K562 (cell line): ENCODE data around the gene MPC2. TPM values are rescaled to one million over a fixed set of nuclear protein-coding genes. Genes with fewer than 3 reads are reported as not detected.
"Not testable (repeated sequence)": the region's sequence is repeated elsewhere in the genome, so short reads cannot be mapped to it uniquely, and the experiment has no call there.

Source experiments
- ATAC-seq: fragments of 200-7000 bp; cut with Tn5 transposase; 3 replicates; pipeline ENCODE4 v1.9.1; 2020; ENCODE audit warnings: moderate library complexity
- BruUV-seq: library from RNA; stranded (reverse); fragments of 400-500 nt; replicated peaks from 2 replicates; lab custom pipeline; 2021; lab: Mats Ljungman, UMichigan
- CTCF ChIA-PET: fragments of 300-600 bp; formaldehyde crosslinking; extraction: SDS; loops from one replicate; lab custom pipeline; 2021; ENCODE audit warnings: low intra/inter-chr PET ratio; lab: Yijun Ruan, JAX
- POLR2A ChIA-PET: fragments of 300-600, 350-650 bp; sonication (Branson Sonifier 250); formaldehyde crosslinking; extraction: SDS; loops from one replicate; lab custom pipeline; 2021; ENCODE audit warnings: antibody characterized with exemption, inconsistent platforms; lab: Yijun Ruan, JAX
- DNase-seq, 4 experiments: peaks; one replicate each; pipeline versions ENCODE4 v3.0.0 to v3.0.0-alpha.2; 2011 to 2018; ENCODE audit warnings: low spot score in 3 of 4, mixed read lengths in 3 of 4; ENCODE audit errors: extremely low read depth in 1 of 4
- FAIRE-seq: peaks from 2 replicates; lab custom pipeline; 2011; peaks lifted over from hg19 to GRCh38; lab: Jason Lieb, UNC
- H2AFZ ChIP-seq: 2 replicates; pipeline ENCODE4 v1.6.0; 2011; ENCODE audit warnings: low read depth, low read length, control low read depth, inconsistent platforms
- H3K27ac ChIP-seq: fragments of 200-600 bp; 3 replicates; pipeline ENCODE4 v1.8.0; 2011; ENCODE audit warnings: low read depth, mild to moderate bottlenecking, control low read depth, inconsistent platforms, low read length, moderate library complexity, mixed read lengths; ENCODE audit errors: extremely low read depth
- H3K27me3 ChIP-seq, 2 experiments: fragments of 300-600 bp in 1 of 2; 2 replicates in 1 of 2; 3 replicates in 1 of 2; pipeline versions ENCODE4 v1.6.0 to v1.8.0; 2011; ENCODE audit warnings: inconsistent platforms in 2 of 2, low read length in 2 of 2, mild to moderate bottlenecking in 1 of 2, mixed read lengths in 1 of 2, moderate library complexity in 1 of 2; ENCODE audit not compliant: control insufficient read depth in 2 of 2, insufficient read depth in 2 of 2
- H3K36me3 ChIP-seq: fragments of 300-600 bp; 3 replicates; pipeline ENCODE4 v1.8.0; 2011; ENCODE audit warnings: mild to moderate bottlenecking, low read length, inconsistent platforms; ENCODE audit not compliant: control insufficient read depth, insufficient read depth
- H3K4me1 ChIP-seq, 2 experiments: fragments of 200-600 bp in 1 of 2; replicated peaks in 1 of 2; 2 replicates in 1 of 2; 3 replicates in 1 of 2; pipeline versions ENCODE4 v1.5.1 to v1.8.0; 2011; ENCODE audit warnings: inconsistent platforms in 2 of 2, low read length in 2 of 2, mild to moderate bottlenecking in 1 of 2, mixed read lengths in 1 of 2, moderate library complexity in 1 of 2; ENCODE audit not compliant: control insufficient read depth in 2 of 2, insufficient read depth in 2 of 2
- H3K4me2 ChIP-seq: 2 replicates; pipeline ENCODE4 v1.6.1; 2011; ENCODE audit warnings: low read length, control low read depth, inconsistent platforms, mixed read lengths; ENCODE audit not compliant: insufficient read depth
- H3K4me3 ChIP-seq: fragments of 200-600 bp; sonication (generic), shearing (Covaris generic); 2 replicates; pipeline ENCODE4 v1.5.1; 2016; ENCODE audit warnings: control low read depth, inconsistent platforms
- H3K79me2 ChIP-seq: fragments of 200-600 bp; 3 replicates; pipeline ENCODE4 v1.8.0; 2011; ENCODE audit warnings: low read length, inconsistent platforms; ENCODE audit not compliant: control insufficient read depth, insufficient read depth
- H3K9ac ChIP-seq, 2 experiments: 2 replicates each; pipeline versions ENCODE4 v1.6.0 to v1.6.1; 2011; ENCODE audit warnings: low read depth in 2 of 2, low read length in 2 of 2, control low read depth in 1 of 2, inconsistent platforms in 1 of 2, mild to moderate bottlenecking in 1 of 2, mixed read lengths in 1 of 2; ENCODE audit not compliant: insufficient read depth in 1 of 2
- H3K9me1 ChIP-seq: one replicate; pipeline ENCODE4 v1.6.0; 2011; ENCODE audit warnings: inconsistent platforms, mild to moderate bottlenecking, low read length, moderate library complexity; ENCODE audit not compliant: control insufficient read depth, insufficient read depth
- H3K9me3 ChIP-seq: replicated peaks from 2 replicates; pipeline ENCODE4 v1.5.1; 2011; ENCODE audit warnings: low read depth, low read length, inconsistent platforms; ENCODE audit not compliant: control insufficient read depth, insufficient read depth
- H4K20me1 ChIP-seq: replicated peaks from 2 replicates; pipeline ENCODE4 v1.6.1; 2011; ENCODE audit warnings: low read length, inconsistent platforms, mixed read lengths; ENCODE audit not compliant: control insufficient read depth, insufficient read depth
- CEBPG ChIP-seq, 3 experiments: fragments of 200-800 bp in 1 of 3; sonication (Bioruptor generic) in 1 of 3; sonication (generic) in 1 of 3; formaldehyde crosslinking in 1 of 3; IDR thresholded peaks in 2 of 3; conservative IDR thresholded peaks in 1 of 3; 2 replicates each; pipeline versions ENCODE4 v1.6.1 to v1.8.0; 2016 to 2022; ENCODE audit warnings: missing compliant biosample characterization in 2 of 3, missing genetic modification characterization in 2 of 3, mild to moderate bottlenecking in 1 of 3, missing genetic modification reagents in 1 of 3
- GATAD2A ChIP-seq: fragments of 450-650 bp; IDR thresholded peaks from 2 replicates; pipeline ENCODE4 v1.6.1; 2017
- HDAC1 ChIP-seq, 2 experiments: fragments of 450-650 bp; IDR thresholded peaks; 2 replicates each; pipeline ENCODE4 v1.6.1; 2016 to 2017; ENCODE audit warnings: inconsistent platforms in 1 of 2, mild to moderate bottlenecking in 1 of 2, moderate library complexity in 1 of 2
- HDAC2 ChIP-seq: fragments of 450-650 bp; IDR thresholded peaks from 2 replicates; pipeline ENCODE4 v1.6.1; 2016; ENCODE audit warnings: mild to moderate bottlenecking
- KLF1 ChIP-seq: fragments of 450-650 bp; IDR thresholded peaks from 2 replicates; pipeline ENCODE4 v1.6.1; 2016; ENCODE audit warnings: missing genetic modification characterization, missing compliant biosample characterization
- LCOR ChIP-seq: sonication (generic); formaldehyde crosslinking; IDR thresholded peaks from 2 replicates; pipeline ENCODE4 v1.8.0; 2022; ENCODE audit warnings: mild to moderate bottlenecking, missing genetic modification reagents
- POLR2H ChIP-seq: IDR thresholded peaks from 2 replicates; pipeline ENCODE4 v1.6.1; 2016; ENCODE audit warnings: missing genetic modification characterization, low read depth, mild to moderate bottlenecking, control low read depth, missing compliant biosample characterization, moderate library complexity
- SMAD4 ChIP-seq: fragments of 250-450 bp; sonication (Bioruptor Pico); conservative IDR thresholded peaks from 2 replicates; pipeline ENCODE4 v1.8.0; 2021; ENCODE audit warnings: inconsistent platforms, mild to moderate bottlenecking, moderate library complexity
- TFAP4 ChIP-seq: sonication (generic); formaldehyde crosslinking; IDR thresholded peaks from 2 replicates; pipeline ENCODE4 v1.8.0; 2022; ENCODE audit warnings: missing genetic modification reagents, mild to moderate bottlenecking, moderate library complexity, borderline replicate concordance
- TOE1 ChIP-seq, 2 experiments: fragments of 450-650 bp in 1 of 2; sonication (generic) in 1 of 2; formaldehyde crosslinking in 1 of 2; IDR thresholded peaks; 2 replicates each; pipeline versions ENCODE4 v1.7.1 to v1.8.0; 2016 to 2022; ENCODE audit warnings: borderline replicate concordance in 2 of 2, mild to moderate bottlenecking in 2 of 2, antibody characterized with exemption in 1 of 2, inconsistent platforms in 1 of 2, low read depth in 1 of 2, missing genetic modification reagents in 1 of 2, moderate library complexity in 1 of 2
- ZBTB7A ChIP-seq: IDR thresholded peaks from 2 replicates; pipeline ENCODE4 v1.6.1; 2011; ENCODE audit warnings: low read depth, mild to moderate bottlenecking, low read length, moderate library complexity, borderline replicate concordance; ENCODE audit not compliant: control insufficient read depth
- ZFX ChIP-seq: sonication (generic); formaldehyde crosslinking; IDR thresholded peaks from 2 replicates; pipeline ENCODE4 v1.8.0; 2022; ENCODE audit warnings: mild to moderate bottlenecking, missing genetic modification reagents, moderate library complexity
- ZNF583 ChIP-seq: fragments of 250-450 bp; sonication (Bioruptor Pico); IDR thresholded peaks from 2 replicates; pipeline ENCODE4 v1.4.0; 2020
- ZNF592 ChIP-seq: fragments of 450-650 bp; IDR thresholded peaks from 2 replicates; pipeline ENCODE4 v1.6.1; 2017; ENCODE audit warnings: antibody characterized with exemption, mild to moderate bottlenecking
- WGBS: fragments of 100-300 bp; shearing (Covaris generic); methylation state at CpG from one replicate; pipeline ENCODE4 v1.1.6; 2016; ENCODE audit warnings: low coverage, mixed read lengths; ENCODE audit not compliant: insufficient coverage; ENCODE audit errors: missing lambda C conversion rate; 5-methylcytosine and 5-hydroxymethylcytosine counted together
- in situ Hi-C: fragments of 300-500 bp; cut with MboI; formaldehyde crosslinking; loops from 4 replicates; pipeline ENCODE4 v1.15.0; 2018; ENCODE audit warnings: inconsistent platforms, mixed read lengths
- intact Hi-C: fragments of 100-400 bp; cut with micrococcal nuclease; formaldehyde crosslinking; loops from 2 replicates; pipeline ENCODE4 v1.14.2; 2022
- polyA plus RNA-seq, 8 experiments: library from polyadenylated mRNA; depleted of rRNA in 4 of 8; stranded (reverse) in 5 of 8; unstranded in 3 of 8; fragments of >200 nt; fragmentation: Nextera tagmentation in 2 of 8; fragmentation: Illumina TruSeq in 1 of 8; extraction: Ambion mirVana in 2 of 8; extraction: Trizol in 1 of 8; gene quantifications; 2 replicates each; pipeline versions ENCODE4 v1.2.1 to v1.2.3, GENCODE V29; 2011 to 2014; ENCODE audit warnings: inconsistent platforms in 1 of 8, missing spikeins in 1 of 8
- total RNA-seq, 7 experiments: library from RNA; depleted of rRNA in 6 of 7; stranded (reverse); fragments of >200 nt in 6 of 7; fragmentation: Illumina TruSeq in 2 of 7; extraction: Trizol in 2 of 7; gene quantifications; 2 replicates each; pipeline versions ENCODE4 v1.2.1 to v1.2.3, GENCODE V29; 2011 to 2021; ENCODE audit warnings: low replicate concordance in 1 of 7

Gene MPC2
- total and polyA plus RNA-seq, 9 of the 15 experiments (the other 6 are each of a cell fraction or from before 2014, with no cell fraction given) = 70.7 to 179 (median 144) TPM

- CTCF ChIA-PET; BruUV-seq; H3K27me3 ChIP-seq; H3K9me3 ChIP-seq; H4K20me1 ChIP-seq; in situ Hi-C loops; H3K9me1 ChIP-seq; H3K36me3 ChIP-seq; TF ChIP-seq TOE1 (CRISPR knock-in tag; IDR thresholded peaks at IDR 0.05; ENCODE audit: borderline replicate concordance, low read depth): not testable (repeated sequence)
- DNase-seq (peak in 1 of 4 experiments; percentile 64), FAIRE-seq (peak; percentile 77), ATAC-seq (peak; percentile 44)
- Histone ChIP-seq H3K27ac (peak overlapping the region; percentile 85), H3K79me2 (peaks cover 81% of the 10 kb centered on the region), H2AFZ (peak overlapping the region; percentile 71), H3K4me3 (peak overlapping the region; percentile 25), H3K4me2 (peak overlapping the region; percentile 79), H3K4me1 (peaks cover 15 to 26% of the 10 kb centered on the region in 2 experiments), H3K9ac (peak overlapping the region; percentile 75 to 83; a peak in 3 of 4 replicates)
- WGBS = under 1% methylated on average over 16 of the region's 16 CpGs
- POLR2A ChIA-PET = interaction anchor here (0.7 to 2.5 kb wide), 6 partner anchors 9 to 66 kb away, joined by 3 to 11 read pairs (median 4); partner anchors contain the start of genes ADCY10, DCAF6 and MPC2
- intact Hi-C loops = loop anchor here (2.0 to 10.0 kb wide), 6 partner anchors 67 to 317 kb away; partner anchors contain the start of genes CREG1 and RCSD1
- TF ChIP-seq SMAD4 (CRISPR knock-in tag) = peak; percentile 95
- TF ChIP-seq LCOR (CRISPR knock-in tag) = peak; percentile 82
- peak; percentile 84 for TF ChIP-seq ZFX
- TF ChIP-seq CEBPG (CRISPR knock-in tag; IDR thresholded peaks at IDR 0.05) = peak; percentile 86
- TF ChIP-seq CEBPG (tag; conservative IDR thresholded peaks at IDR 0.05 in 1 of 2, IDR thresholded peaks at IDR 0.05 in 1 of 2) = peak; percentile 76 to 81
- TF ChIP-seq HDAC1 (IDR thresholded peaks at IDR 0.05) = peak in 1 of 2 experiments; percentile 77; a peak in 2 of 4 replicates
- TF ChIP-seq GATAD2A = peak; percentile 92
- peak; percentile 85 for TF ChIP-seq KLF1 (tag)
- TF ChIP-seq ZNF583 (CRISPR knock-in tag) = 0 out of 2 replicates have a peak, but pooled peaks have one; percentile 51
- peak; percentile 47; the same call in 1 of the 2 replicates for TF ChIP-seq TOE1 (IDR thresholded peaks at IDR 0.05; ENCODE audit: borderline replicate concordance)
- TF ChIP-seq HDAC2 = peak; percentile 92
- peak; percentile 97 for TF ChIP-seq TFAP4 (CRISPR knock-in tag)
- peak; percentile 37; the same call in 1 of the 2 replicates for TF ChIP-seq ZNF592
- peak; percentile 83 for TF ChIP-seq ZBTB7A
- TF ChIP-seq POLR2H = 0 out of 2 replicates have a peak, but pooled peaks have one; percentile 13
Measured at GRCh38 chr1:167869157-167870001, 67.5 kb downstream of the MPC2 start.
